GM12864 (cell line): Measurements from ENCODE around the gene BRD7.

Source experiments
- DNase-seq: peaks from one replicate; pipeline ENCODE4 v3.0.0-alpha.2; 2011; ENCODE audit warnings: low read depth
- H3K4me3 ChIP-seq: 2 replicates; pipeline ENCODE4 v1.5.1; 2011; ENCODE audit warnings: mild to moderate bottlenecking, low read depth, low read length, control low read depth
- CTCF ChIP-seq: IDR thresholded peaks from 2 replicates; pipeline ENCODE4 v1.5.1; 2011; ENCODE audit warnings: low read depth, mild to moderate bottlenecking, moderate library complexity, low read length, control low read depth, inconsistent platforms; ENCODE audit errors: missing control alignments

Gene BRD7

GRCh38 chr16:50314665-50315064 lies 54.1 kb downstream of the BRD7 start:
- no peak for TF ChIP-seq CTCF
- DNase-seq, result no peak
- H3K4me3 ChIP-seq, result no peak overlapping the region

GRCh38 chr16:50313596-50314478 lies 55.0 kb downstream of the BRD7 start:
- no peak for TF ChIP-seq CTCF
- no peak for DNase-seq
- H3K4me3 ChIP-seq, result no peak overlapping the region

GRCh38 chr16:50311891-50312501 lies 56.8 kb downstream of the BRD7 start:
- DNase-seq, result no peak
- no peak overlapping the region for H3K4me3 ChIP-seq
- TF ChIP-seq CTCF, result no peak

- DNase-seq, result no peak
- no peak for TF ChIP-seq CTCF
- no peak overlapping the region for H3K4me3 ChIP-seq
Measured at GRCh38 chr16:50311134-50311528, 57.7 kb downstream of the BRD7 start.

GRCh38 chr16:50310308-50311133 lies 58.3 kb downstream of the BRD7 start:
- DNase-seq, result no peak
- no peak for TF ChIP-seq CTCF
- no peak overlapping the region for H3K4me3 ChIP-seq

GRCh38 chr16:50309527-50310307 lies 59.1 kb downstream of the BRD7 start:
- TF ChIP-seq CTCF, result no peak
- DNase-seq, result no peak

More at GRCh38 chr16:50309527-50310307, 59.1 kb downstream of the BRD7 start:
- H3K4me3 ChIP-seq, result no peak overlapping the region
